Astrocyte of the spinal cord (primary cell): ENCODE results near the gene FAM234B.

Source experiments
- DNase-seq: peaks from one replicate; pipeline ENCODE4 v3.0.0; 2011; ENCODE audit warnings: low read depth, low spot score
- H3K4me3 ChIP-seq: 2 replicates; pipeline ENCODE4 v1.5.1; 2011; ENCODE audit warnings: low read depth, mild to moderate bottlenecking, low read length, moderate library complexity
- CTCF ChIP-seq: IDR thresholded peaks from 2 replicates; pipeline ENCODE4 v1.5.1; 2012; ENCODE audit warnings: low read depth, mild to moderate bottlenecking, low read length, inconsistent platforms
- in situ Hi-C: cut with HindIII; loops from 2 replicates; pipeline ENCODE4 v1.10.0; 2017; ENCODE audit warnings: low sequenced_read_pairs

The FAM234B gene

GRCh38 chr12:13084898-13085640 lies 40.9 kb downstream of the FAM234B start:
- DNase-seq = no peak
- no peak overlapping the region for H3K4me3 ChIP-seq
- in situ Hi-C loops = no loop called here
- TF ChIP-seq CTCF = no peak

- in situ Hi-C loops = no loop called here
- DNase-seq = no peak
- no peak for TF ChIP-seq CTCF
- H3K4me3 ChIP-seq = no peak overlapping the region
Measured at GRCh38 chr12:13085968-13086686, 41.9 kb downstream of the FAM234B start.

GRCh38 chr12:13087766-13088165 lies 43.6 kb downstream of the FAM234B start:
- H3K4me3 ChIP-seq = no peak overlapping the region
- no peak for TF ChIP-seq CTCF
- in situ Hi-C loops = no loop called here
- no peak for DNase-seq

- H3K4me3 ChIP-seq = no peak overlapping the region
- DNase-seq = no peak
- no peak for TF ChIP-seq CTCF
- in situ Hi-C loops = no loop called here
Measured at GRCh38 chr12:13088496-13088895, 44.3 kb downstream of the FAM234B start.

- in situ Hi-C loops = no loop called here
- no peak for DNase-seq
- no peak for TF ChIP-seq CTCF
Measured at GRCh38 chr12:13090054-13090453, 45.9 kb downstream of the FAM234B start.

GRCh38 chr12:13091832-13092231 lies 47.7 kb downstream of the FAM234B start:
- no peak for TF ChIP-seq CTCF
- DNase-seq = no peak
- H3K4me3 ChIP-seq = no peak overlapping the region
- in situ Hi-C loops = no loop called here

More at GRCh38 chr12:13090054-13090453, 45.9 kb downstream of the FAM234B start:
- no peak overlapping the region for H3K4me3 ChIP-seq
